Measurements from ENCODE around the gene ATL1.

The ATL1 gene

DNA sequence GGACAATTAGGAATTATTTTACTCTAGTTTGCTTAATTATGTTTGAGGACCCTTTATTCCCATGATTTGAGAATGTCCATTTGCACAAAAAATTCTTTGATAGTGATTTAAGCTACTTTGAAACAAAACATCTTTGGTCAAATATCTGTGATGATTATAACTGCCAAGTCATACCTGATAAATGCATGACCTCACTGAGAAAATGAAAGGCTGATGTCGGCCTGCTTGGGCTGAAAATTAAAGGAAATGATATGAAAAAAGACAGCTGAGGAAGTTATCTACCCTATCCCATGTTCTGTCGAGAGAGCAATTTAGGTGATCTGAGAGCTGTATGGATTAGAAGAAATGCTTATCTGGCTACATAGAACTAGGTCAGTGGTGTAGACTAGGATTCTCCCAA lies 43.6 kb downstream of the ATL1 start:
- peaks cover 46% of the 10 kb centered on the region for H3K4me1 ChIP-seq (ENCODE audit: low read depth, poor library complexity, severe bottlenecking)
- H3K79me2 ChIP-seq (ENCODE audit: insufficient read depth, low read depth) = no peaks in the 10 kb centered on the region
- no peak overlapping the region for H3K9ac ChIP-seq
- no peak overlapping the region for H2AFZ ChIP-seq (ENCODE audit: low read depth)
- no peaks in the 10 kb centered on the region for H4K20me1 ChIP-seq (ENCODE audit: insufficient read depth)
- no peak overlapping the region for H3K4me2 ChIP-seq
- no peak overlapping the region for H3K27ac ChIP-seq
- no peaks in the 10 kb centered on the region for H3K27me3 ChIP-seq (ENCODE audit: insufficient read depth, low read depth)
- TF ChIP-seq, protein P1, sequence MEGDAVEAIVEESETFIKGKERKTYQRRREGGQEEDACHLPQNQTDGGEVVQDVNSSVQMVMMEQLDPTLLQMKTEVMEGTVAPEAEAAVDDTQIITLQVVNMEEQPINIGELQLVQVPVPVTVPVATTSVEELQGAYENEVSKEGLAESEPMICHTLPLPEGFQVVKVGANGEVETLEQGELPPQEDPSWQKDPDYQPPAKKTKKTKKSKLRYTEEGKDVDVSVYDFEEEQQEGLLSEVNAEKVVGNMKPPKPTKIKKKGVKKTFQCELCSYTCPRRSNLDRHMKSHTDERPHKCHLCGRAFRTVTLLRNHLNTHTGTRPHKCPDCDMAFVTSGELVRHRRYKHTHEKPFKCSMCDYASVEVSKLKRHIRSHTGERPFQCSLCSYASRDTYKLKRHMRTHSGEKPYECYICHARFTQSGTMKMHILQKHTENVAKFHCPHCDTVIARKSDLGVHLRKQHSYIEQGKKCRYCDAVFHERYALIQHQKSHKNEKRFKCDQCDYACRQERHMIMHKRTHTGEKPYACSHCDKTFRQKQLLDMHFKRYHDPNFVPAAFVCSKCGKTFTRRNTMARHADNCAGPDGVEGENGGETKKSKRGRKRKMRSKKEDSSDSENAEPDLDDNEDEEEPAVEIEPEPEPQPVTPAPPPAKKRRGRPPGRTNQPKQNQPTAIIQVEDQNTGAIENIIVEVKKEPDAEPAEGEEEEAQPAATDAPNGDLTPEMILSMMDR (conservative IDR thresholded peaks at IDR 0.05; ENCODE audit: low read depth, low read length) = no peak
- no peak overlapping the region for H3K4me3 ChIP-seq (IDR thresholded peaks at IDR 0.05; ENCODE audit: insufficient read depth, low read depth, low read length)
- no peaks in the 10 kb centered on the region for H3K36me3 ChIP-seq (ENCODE audit: insufficient read depth)

DNA sequence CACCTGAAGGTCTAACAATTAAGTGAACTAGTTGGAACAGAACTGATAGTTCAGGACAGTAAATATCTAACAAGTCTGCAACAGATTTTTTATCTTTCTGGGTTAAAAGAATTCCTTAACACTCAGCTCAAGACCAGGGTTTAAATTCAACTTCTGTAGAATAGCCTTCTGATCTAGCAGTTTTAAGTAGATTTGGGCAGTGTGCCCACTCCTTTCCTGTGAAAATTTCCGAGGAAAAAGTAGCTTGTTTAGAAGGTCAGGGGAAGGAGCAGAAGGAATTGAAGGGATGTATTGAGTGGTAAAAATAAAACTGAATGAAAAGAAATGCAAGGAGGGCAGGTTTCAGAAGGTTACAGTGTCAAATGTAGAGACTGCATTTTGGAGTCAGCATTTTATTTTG lies 45.8 kb downstream of the ATL1 start:
- Histone ChIP-seq H4K20me1 (ENCODE audit: insufficient read depth) (no peaks in the 10 kb centered on the region), H3K4me1 (ENCODE audit: low read depth, poor library complexity, severe bottlenecking) (peaks cover 50% of the 10 kb centered on the region), H3K4me2 (peak overlapping the region; percentile 94), H3K27ac (peak overlapping the region; percentile 39; the same call in 1 of the 2 replicates), H3K36me3 (ENCODE audit: insufficient read depth) (no peaks in the 10 kb centered on the region), H3K4me3 (IDR thresholded peaks at IDR 0.05; ENCODE audit: insufficient read depth, low read depth, low read length) (no peak overlapping the region), H2AFZ (ENCODE audit: low read depth) (peak overlapping the region; percentile 33; the same call in 1 of the 2 replicates), H3K79me2 (ENCODE audit: insufficient read depth, low read depth) (no peaks in the 10 kb centered on the region), H3K9ac (peak overlapping the region; percentile 17; the same call in 1 of the 2 replicates), H3K27me3 (ENCODE audit: insufficient read depth, low read depth) (no peaks in the 10 kb centered on the region)
- TF ChIP-seq, protein P1 (conservative IDR thresholded peaks at IDR 0.05; ENCODE audit: low read depth, low read length) = no peak

DNA sequence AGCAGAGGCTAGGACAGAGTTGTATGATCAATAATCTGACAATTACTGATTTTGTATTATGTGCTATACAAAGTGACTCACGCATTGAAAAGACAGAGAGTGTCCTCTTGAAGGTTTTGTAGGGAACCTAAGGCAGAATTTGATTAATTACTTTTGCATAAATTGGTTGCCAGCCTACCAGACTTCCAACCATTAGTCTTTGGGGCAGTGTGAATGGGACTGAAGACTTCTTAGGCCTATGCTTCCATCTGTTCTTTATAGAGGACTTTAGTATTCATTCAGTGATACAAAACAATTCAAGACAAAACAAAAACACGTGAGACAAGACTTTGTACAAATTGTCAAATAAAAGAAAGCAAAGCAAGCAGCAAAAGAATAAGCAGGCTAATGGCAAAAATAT lies 46.5 kb downstream of the ATL1 start:
- peaks cover 50% of the 10 kb centered on the region for H3K4me1 ChIP-seq (ENCODE audit: low read depth, poor library complexity, severe bottlenecking)
- no peak overlapping the region for H3K4me3 ChIP-seq (IDR thresholded peaks at IDR 0.05; ENCODE audit: insufficient read depth, low read depth, low read length)
- H3K9ac ChIP-seq = no peak overlapping the region
- H3K36me3 ChIP-seq (ENCODE audit: insufficient read depth) = no peaks in the 10 kb centered on the region
- H3K27me3 ChIP-seq (ENCODE audit: insufficient read depth, low read depth) = no peaks in the 10 kb centered on the region
- no peak overlapping the region; the same call in 1 of the 2 replicates for H3K27ac ChIP-seq
- H2AFZ ChIP-seq (ENCODE audit: low read depth) = no peak overlapping the region
- no peaks in the 10 kb centered on the region for H3K79me2 ChIP-seq (ENCODE audit: insufficient read depth, low read depth)
- peak overlapping the region; percentile 94; the same call in 1 of the 2 replicates for H3K4me2 ChIP-seq
- TF ChIP-seq, protein P1 (conservative IDR thresholded peaks at IDR 0.05; ENCODE audit: low read depth, low read length) = no peak
- no peaks in the 10 kb centered on the region for H4K20me1 ChIP-seq (ENCODE audit: insufficient read depth)

DNA sequence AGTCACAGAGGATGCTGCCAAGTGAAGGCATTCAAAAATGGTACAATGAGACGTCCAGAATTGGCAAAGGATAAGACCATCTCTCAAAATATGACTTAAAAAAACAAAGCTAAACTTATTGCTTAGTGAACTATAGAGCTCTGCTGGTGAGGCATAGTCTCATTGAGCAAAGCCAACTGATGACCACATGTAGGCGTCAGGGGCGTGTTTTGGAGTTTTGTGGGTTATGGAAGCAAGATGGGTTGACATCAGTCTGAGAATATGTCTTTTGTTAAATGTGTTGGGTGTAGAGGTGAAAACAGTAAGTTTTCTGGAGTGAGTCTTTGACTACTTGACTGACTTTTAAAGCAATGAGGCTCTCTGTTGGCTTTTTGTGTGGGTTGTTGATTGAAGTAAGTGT lies 47.2 kb downstream of the ATL1 start:
- H3K27ac ChIP-seq = peak overlapping the region; percentile 15; the same call in 1 of the 2 replicates
- no peaks in the 10 kb centered on the region for H3K27me3 ChIP-seq (ENCODE audit: insufficient read depth, low read depth)
- peak overlapping the region; percentile 49; the same call in 1 of the 2 replicates for H2AFZ ChIP-seq (ENCODE audit: low read depth)
- H3K4me3 ChIP-seq (IDR thresholded peaks at IDR 0.05; ENCODE audit: insufficient read depth, low read depth, low read length) = no peak overlapping the region
- no peaks in the 10 kb centered on the region for H3K79me2 ChIP-seq (ENCODE audit: insufficient read depth, low read depth)
- TF ChIP-seq, protein P1 (conservative IDR thresholded peaks at IDR 0.05; ENCODE audit: low read depth, low read length) = no peak
- no peaks in the 10 kb centered on the region for H3K36me3 ChIP-seq (ENCODE audit: insufficient read depth)
- H3K4me2 ChIP-seq = peak overlapping the region; percentile 94
- peaks cover 50% of the 10 kb centered on the region for H3K4me1 ChIP-seq (ENCODE audit: low read depth, poor library complexity, severe bottlenecking)
- no peaks in the 10 kb centered on the region for H4K20me1 ChIP-seq (ENCODE audit: insufficient read depth)
- H3K9ac ChIP-seq = no peak overlapping the region
